H1 (cell line): Measurements from ENCODE around the gene PAX3. TPM values are rescaled to one million over a fixed set of nuclear protein-coding genes. Genes with fewer than 3 reads are reported as not detected.

Source experiments
- ASH2L ChIP-seq: fragments of 200-600, 300-600 bp; sonication (generic); IDR thresholded peaks from one replicate; pipeline ENCODE4 v1.7.1; 2017; ENCODE audit warnings: low read length
- BRCA1 ChIP-seq: IDR thresholded peaks from 2 replicates; pipeline ENCODE4 v1.6.1; 2012; ENCODE audit warnings: low read depth, low read length, improper control_type of control experiment
- CHD7 ChIP-seq: fragments of 300-600 bp; sonication (generic); IDR thresholded peaks from 2 replicates; pipeline ENCODE4 v1.7.1; 2012; ENCODE audit warnings: low read length, moderate library complexity, mild to moderate bottlenecking, inconsistent platforms; ENCODE audit not compliant: insufficient replicate concordance
- CREB1 ChIP-seq: IDR thresholded peaks from 2 replicates; pipeline ENCODE4 v1.6.1; 2012; ENCODE audit warnings: inconsistent platforms
- CTCF ChIP-seq, 3 experiments: IDR thresholded peaks; 1 replicate in 2 of 3; 2 replicates in 1 of 3; pipeline versions ENCODE4 v1.5.1 to v1.6.1; 2011; ENCODE audit warnings: low read length in 3 of 3, mild to moderate bottlenecking in 3 of 3, inconsistent platforms in 2 of 3, low read depth in 1 of 3, moderate library complexity in 1 of 3; ENCODE audit not compliant: insufficient read depth in 1 of 3; ENCODE audit errors: control extremely low read depth in 1 of 3
- EGR1 ChIP-seq: IDR thresholded peaks from 2 replicates; pipeline ENCODE4 v1.6.1; 2011; ENCODE audit warnings: low read depth, low read length, borderline replicate concordance
- GABPA ChIP-seq: IDR thresholded peaks from 2 replicates; pipeline ENCODE4 v1.6.1; 2011; ENCODE audit warnings: mild to moderate bottlenecking, low read length, moderate library complexity, borderline replicate concordance; ENCODE audit not compliant: insufficient read depth
- MAFK ChIP-seq: IDR thresholded peaks from 2 replicates; pipeline ENCODE4 v1.6.1; 2012; ENCODE audit warnings: low read depth, mild to moderate bottlenecking, improper control_type of control experiment, low read length
- SUZ12 ChIP-seq: fragments of 200-600 bp; sonication (generic); IDR thresholded peaks from 2 replicates; pipeline ENCODE4 v1.6.1; 2012; ENCODE audit warnings: mild to moderate bottlenecking, inconsistent platforms, low read length, moderate library complexity, mixed read lengths
- polyA plus RNA-seq, 7 experiments: library from polyadenylated mRNA; depleted of rRNA in 3 of 7; stranded (reverse) in 5 of 7; unstranded in 2 of 7; fragments of >200 nt in 5 of 7; fragments of 200-250 nt in 2 of 7; gene quantifications; 1 replicate in 5 of 7; 2 replicates in 1 of 7; 4 replicates in 1 of 7; pipeline versions ENCODE4 v1.2.1 to v1.2.3, GENCODE V29; 2011 to 2013; ENCODE audit warnings: missing spikeins in 2 of 7, mixed read lengths in 2 of 7
- total RNA-seq: library from RNA; stranded (reverse); fragmentation: NEBNext Ultra II Directional; extraction: Animal tissue kit (Norgen Biotek cat#: 25700); gene quantifications from 2 replicates; pipeline ENCODE4 v1.2.1, GENCODE V29; 2021

The PAX3 gene
- total and polyA plus RNA-seq, 2 of the 8 experiments (the other 6 are each of a cell fraction or from before 2014, with no cell fraction given): 0.33 TPM; not detected in 1

- TF ChIP-seq CHD7: no peak
- no peak for TF ChIP-seq MAFK
- no peak for TF ChIP-seq BRCA1
- TF ChIP-seq ASH2L: no peak
- no peak for TF ChIP-seq CTCF (IDR thresholded peaks at IDR 0.05; ENCODE audit: control extremely low read depth in 1 of 3, insufficient read depth in 1 of 3, low read depth in 1 of 3, low read length in 3 of 3)
- no peak for TF ChIP-seq EGR1
- no peak for TF ChIP-seq GABPA
- no peak for TF ChIP-seq CREB1
- TF ChIP-seq SUZ12: peak; percentile 54
Measured at GRCh38 chr2:222309766-222310165, 11.0 kb upstream of the PAX3 start (continued).
